HG03097 (cell line): Measurements from ENCODE around the gene CD22.
"Not testable (repeated sequence)": the region's sequence is repeated elsewhere in the genome, so short reads cannot be mapped to it uniquely, and the experiment has no call there.

ENCODE experiments used
- ATAC-seq: cut with Tn5 transposase; IDR thresholded peaks from one replicate; pipeline ENCODE4 v1.9.1; 2021; ENCODE audit not compliant: unreplicated experiment, low FRiP score

CD22 gene

DNA sequence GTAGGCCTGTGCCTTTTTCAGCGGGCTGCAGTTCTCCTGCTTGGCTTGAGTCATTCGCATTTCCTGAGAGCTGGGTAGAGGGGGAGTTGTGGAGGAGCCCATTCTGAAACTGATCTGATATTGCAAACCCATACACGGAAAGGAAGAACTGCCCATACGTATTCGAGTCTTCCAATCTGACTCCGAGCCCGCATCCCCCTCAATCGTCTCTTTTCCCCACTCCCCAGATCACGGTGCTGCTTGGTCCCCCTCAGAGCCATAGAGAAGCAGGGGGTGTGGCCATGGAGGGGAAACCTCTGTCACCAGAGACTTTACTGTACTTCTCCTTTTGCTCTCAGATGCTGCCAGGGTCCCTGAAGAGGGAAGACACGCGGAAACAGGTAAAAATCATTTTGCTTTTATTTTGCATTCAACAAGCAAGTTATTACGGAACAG lies at the start of gene CD22:
Gene CD22 (plus strand): TSS at position 337 of the 435 bp plus-strand sequence. CDS start 2,854 bp downstream, outside the sequence.
- no peak for ATAC-seq

GRCh38 chr19:35279374-35279773 lies 49.6 kb upstream of the CD22 start:
- ATAC-seq, result no peak

GRCh38 chr19:35279985-35280821 lies 48.8 kb upstream of the CD22 start:
- no peak for ATAC-seq

- ATAC-seq, result no peak
Measured at GRCh38 chr19:35281303-35281702, 47.7 kb upstream of the CD22 start.

GRCh38 chr19:35284153-35285094 lies 44.6 kb upstream of the CD22 start:
- no peak for ATAC-seq

DNA sequence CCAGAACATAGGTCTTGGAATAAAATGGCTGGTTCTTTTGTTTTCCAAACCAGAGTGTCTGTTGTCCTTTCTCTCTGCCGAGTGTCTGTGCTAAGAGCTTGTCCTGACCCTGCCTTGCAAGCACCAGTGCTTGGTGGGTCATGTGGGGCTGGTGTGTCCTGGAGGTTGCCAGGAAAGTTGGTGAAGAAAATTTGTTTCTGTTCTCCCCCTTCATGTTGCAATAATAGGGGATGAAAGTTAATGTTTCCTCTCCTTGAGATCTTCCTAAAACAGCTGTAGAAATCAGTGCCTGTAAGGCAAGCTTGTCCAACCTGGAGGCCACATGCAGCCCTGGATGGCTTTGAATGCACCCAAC lies 43.9 kb upstream of the CD22 start:
- ATAC-seq, result no peak

DNA sequence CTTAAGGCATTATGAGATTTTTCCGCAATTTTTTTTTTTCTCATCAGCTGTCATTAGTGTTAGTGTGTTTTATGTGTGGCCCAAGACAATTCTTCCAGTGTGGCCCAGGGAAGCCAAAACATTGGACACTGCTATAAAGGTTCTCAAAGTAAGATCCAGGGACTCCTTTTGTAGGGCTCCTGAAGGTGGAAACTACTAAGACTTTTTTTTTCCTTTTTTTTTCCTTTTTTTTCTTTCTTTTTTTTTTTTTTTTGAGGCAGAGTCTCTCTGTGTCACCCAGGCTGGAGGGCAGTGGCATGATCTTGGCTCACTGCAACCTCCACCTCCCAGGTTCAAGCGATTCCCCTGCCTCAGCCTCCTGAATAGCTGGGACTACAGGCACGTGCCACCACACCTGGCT lies 43.5 kb upstream of the CD22 start:
- not testable (repeated sequence) for ATAC-seq

DNA sequence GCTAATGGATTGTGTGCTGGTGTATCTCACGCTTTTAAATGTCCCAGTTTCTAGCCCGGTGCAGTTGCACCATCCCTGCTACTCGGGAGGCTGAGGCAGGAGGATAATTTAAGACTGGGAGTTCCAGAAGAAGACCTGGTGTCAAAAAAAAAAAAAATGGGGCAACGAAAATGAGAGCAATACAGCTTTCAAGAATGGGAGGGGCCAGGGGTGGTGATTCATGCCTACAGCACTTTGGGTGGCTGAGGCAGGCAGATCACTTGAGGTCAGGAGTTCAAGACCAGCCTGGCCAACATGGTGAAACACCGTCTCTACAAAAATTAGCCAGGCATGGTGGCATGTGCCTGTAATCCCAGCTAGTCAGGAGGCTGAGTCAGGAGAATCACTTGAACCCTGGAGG lies 42.9 kb upstream of the CD22 start:
- not testable (repeated sequence) for ATAC-seq

- ATAC-seq, result no peak
Measured at GRCh38 chr19:35287713-35288112, 41.3 kb upstream of the CD22 start.

DNA sequence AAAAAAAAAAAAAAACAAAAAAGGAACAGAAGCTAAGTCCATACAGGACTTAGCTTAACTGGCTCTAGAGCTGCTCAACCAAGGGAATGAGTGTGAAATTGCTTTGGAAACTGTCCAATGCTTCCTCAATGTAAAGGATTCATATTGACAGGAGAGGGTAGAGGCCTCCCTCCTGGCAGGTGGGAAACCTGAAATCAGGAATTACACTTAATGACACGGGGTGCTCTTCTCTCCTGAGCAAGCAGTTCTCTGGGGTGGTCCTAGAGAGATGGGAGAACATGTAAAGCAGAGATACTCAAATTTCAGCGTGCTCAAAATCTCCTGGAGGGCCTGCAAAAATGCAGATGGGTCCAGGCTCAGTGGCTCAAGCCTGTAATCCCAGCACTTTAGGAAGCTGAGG lies 40.7 kb upstream of the CD22 start:
- no peak for ATAC-seq

DNA sequence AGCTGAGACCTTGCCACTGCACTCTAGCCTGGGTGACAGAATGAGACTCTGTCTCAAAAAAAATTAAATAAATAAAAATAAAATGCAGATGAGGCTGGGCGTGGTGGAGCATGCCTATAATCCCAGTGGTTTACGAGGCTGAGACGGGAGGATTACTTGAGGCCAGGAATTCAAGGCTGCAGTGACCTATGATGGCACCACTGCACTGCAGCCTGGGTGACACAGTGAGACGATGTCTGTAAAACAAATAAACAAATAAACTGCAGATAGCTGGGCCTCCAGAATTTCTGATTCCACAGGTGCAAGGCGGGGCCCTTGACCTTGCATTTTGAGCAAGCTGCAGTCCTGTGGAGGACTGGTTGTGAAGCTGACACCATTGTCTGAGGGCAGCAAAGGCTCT lies 40.1 kb upstream of the CD22 start:
- ATAC-seq, result no peak

GRCh38 chr19:35290381-35291127 lies 38.4 kb upstream of the CD22 start:
- no peak for ATAC-seq

DNA sequence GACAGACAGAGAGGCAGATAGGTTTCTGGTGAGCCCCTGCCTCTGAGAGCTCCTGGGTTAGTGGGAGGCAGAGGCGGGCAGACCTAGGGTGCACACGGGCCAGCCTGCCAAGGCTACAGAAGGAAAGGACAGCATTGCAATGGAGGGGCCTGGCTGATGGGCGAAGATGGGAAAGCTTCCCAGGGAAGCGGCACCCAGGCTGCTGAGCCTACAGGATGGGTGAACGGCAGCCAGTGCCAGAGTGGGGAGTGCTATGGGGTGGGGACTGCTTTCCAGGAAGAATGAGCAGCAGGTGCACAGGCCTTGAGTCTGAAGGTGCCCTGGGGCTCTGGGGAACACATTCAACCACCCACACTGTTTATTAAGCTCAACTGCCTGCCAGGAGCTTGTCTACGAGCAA lies 37.7 kb upstream of the CD22 start:
- no peak for ATAC-seq

DNA sequence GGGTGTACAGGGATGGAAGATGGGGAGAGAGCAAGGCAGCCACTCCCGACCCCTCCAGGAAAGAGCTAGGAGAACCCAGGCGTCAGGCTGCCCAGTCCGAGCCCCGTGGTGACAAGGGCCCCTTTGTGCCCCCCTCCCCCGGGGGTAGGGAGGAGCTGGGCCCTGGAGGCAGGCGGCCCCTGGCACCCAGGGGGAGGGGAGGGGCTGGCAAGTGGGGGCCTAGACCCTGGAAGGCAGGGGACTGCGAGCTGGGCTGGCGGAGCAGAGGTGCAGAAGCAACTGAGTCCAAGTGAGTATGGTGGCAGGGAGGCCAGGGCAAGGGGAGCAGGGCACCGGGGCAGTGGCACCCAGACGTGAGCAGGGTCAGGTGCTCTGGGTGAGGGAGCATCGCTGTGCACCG lies 37.1 kb upstream of the CD22 start, which contains the start of gene MAG:
Gene MAG (plus strand): TSS at position 246 of the 400 bp plus-strand sequence. CDS start 3,248 bp downstream, outside the sequence.
- no peak for ATAC-seq

GRCh38 chr19:35292421-35293362 lies 36.3 kb upstream of the CD22 start:
- no peak for ATAC-seq

GRCh38 chr19:35293363-35293739 lies 35.6 kb upstream of the CD22 start:
- ATAC-seq, result no peak

DNA sequence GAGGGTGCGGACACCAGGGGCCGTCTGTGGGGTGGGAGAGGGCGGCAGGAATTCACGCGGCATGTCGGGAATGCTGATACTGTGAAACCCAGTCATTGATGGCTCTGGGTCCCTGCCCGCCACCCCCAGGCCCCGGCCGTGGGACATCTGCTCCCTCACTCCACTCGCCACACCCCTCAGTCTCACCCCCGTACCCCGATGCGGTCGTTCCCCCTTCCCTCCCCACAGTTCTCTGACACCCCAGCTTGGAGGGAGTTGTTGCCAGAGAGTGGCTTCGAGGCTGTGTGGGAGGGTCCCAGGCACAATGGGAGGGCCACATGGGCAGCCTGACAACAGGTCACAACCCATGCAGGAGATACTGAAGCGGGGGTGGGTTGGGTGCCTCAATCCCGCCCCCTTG lies 35.2 kb upstream of the CD22 start:
- ATAC-seq, result no peak

DNA sequence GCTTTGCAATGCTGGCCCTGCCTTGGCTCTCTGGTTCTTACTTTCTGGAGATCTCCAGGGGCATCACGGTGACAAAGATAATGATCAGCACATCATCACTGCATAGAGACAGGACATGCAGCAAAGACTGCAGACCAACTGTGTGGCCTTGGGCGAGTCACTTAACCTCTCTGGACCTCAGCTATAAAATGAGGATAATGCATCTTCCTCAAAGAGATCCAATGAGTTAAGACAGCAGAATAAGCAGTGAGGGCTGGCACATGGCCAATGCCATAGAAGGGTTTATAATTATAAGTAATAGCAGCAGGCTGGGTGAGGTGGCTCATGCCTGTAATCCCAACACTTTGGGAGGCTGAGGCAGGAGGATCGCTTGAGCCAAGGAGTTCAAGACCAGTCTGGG lies 34.7 kb upstream of the CD22 start:
- ATAC-seq, result no peak

DNA sequence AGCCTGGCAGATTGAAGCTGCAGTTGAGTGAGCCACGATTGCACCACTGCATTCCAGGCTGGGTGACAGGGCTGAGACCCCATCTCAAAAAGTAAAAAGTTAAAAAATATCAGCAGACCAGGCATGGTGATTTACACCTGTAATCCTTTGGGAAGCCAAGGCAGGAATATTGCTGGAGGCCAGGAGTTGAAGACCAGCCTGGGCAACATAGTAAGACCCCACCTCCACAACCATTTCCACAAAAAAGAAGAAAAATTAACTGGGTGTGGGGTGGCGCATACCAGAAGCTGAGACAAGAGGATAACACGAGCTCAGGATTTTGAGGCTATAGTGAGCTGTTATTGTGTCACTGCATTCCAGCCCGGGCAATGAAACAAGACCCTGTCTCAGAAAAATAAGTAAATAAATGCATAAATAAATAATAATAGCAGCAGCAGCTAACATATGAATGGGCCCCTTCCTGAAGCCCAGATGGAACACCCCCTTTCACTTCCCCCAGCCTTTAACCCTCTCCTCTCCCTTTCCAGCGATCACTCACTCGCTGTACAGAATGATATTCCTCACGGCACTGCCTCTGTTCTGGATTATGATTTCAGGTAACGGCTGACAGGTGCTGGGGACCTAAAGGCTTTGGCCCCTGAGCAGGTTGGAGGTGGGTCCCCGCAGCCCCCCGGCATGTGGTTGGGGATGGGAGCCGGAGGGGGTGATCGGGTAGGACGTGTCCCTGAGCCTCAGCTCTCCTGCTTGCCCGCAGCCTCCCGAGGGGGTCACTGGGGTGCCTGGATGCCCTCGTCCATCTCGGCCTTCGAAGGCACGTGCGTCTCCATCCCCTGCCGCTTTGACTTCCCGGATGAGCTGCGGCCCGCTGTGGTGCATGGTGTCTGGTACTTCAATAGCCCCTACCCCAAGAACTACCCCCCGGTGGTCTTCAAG lies 33.9 kb upstream of the CD22 start:
- no peak for ATAC-seq
